ENCODE data around the gene PPP1R37.

The PPP1R37 gene

GRCh38 chr19:45142016-45142725 is 49.2 kb downstream of the PPP1R37 start:
- Histone ChIP-seq H3K27ac (ENCODE audit: low read depth, low read length) (no peak overlapping the region), H3K4me1 (ENCODE audit: insufficient read depth, low read length) (peaks cover 5% of the 10 kb centered on the region; the same call in 1 of the 2 replicates), H3K4me3 (ENCODE audit: low read length) (no peak overlapping the region), H3K9me3 (ENCODE audit: insufficient read depth, low read depth, low read length) (no peaks in the 10 kb centered on the region), H3K27me3 (ENCODE audit: insufficient read depth, low read length) (no peaks in the 10 kb centered on the region), H3K36me3 (ENCODE audit: insufficient read depth, low read length) (peaks cover 18% of the 10 kb centered on the region), H3K9ac (ENCODE audit: low read depth, low read length) (no peak overlapping the region)
- 94% methylated on average over 33 of the region's 33 CpGs for WGBS

GRCh38 chr19:45142726-45143110 is 49.7 kb downstream of the PPP1R37 start:
- H3K4me3 ChIP-seq (ENCODE audit: low read length), result no peak overlapping the region
- no peaks in the 10 kb centered on the region for H3K9me3 ChIP-seq (ENCODE audit: insufficient read depth, low read depth, low read length)
- H3K27ac ChIP-seq (ENCODE audit: low read depth, low read length), result no peak overlapping the region
- H3K27me3 ChIP-seq (ENCODE audit: insufficient read depth, low read length), result no peaks in the 10 kb centered on the region
- peaks cover 4% of the 10 kb centered on the region; the same call in 1 of the 2 replicates for H3K4me1 ChIP-seq (ENCODE audit: insufficient read depth, low read length)
- H3K36me3 ChIP-seq (ENCODE audit: insufficient read depth, low read length), result peaks cover 18% of the 10 kb centered on the region
- H3K9ac ChIP-seq (ENCODE audit: low read depth, low read length), result no peak overlapping the region
- 91% methylated on average over 9 of the region's 9 CpGs for WGBS

- no peaks in the 10 kb centered on the region for H3K4me1 ChIP-seq (ENCODE audit: insufficient read depth, low read length)
- H3K36me3 ChIP-seq (ENCODE audit: insufficient read depth, low read length), result peaks cover 18% of the 10 kb centered on the region
- no peaks in the 10 kb centered on the region for H3K9me3 ChIP-seq (ENCODE audit: insufficient read depth, low read depth, low read length)
- WGBS, result 96% methylated on average over 53 of the region's 53 CpGs
- no peaks in the 10 kb centered on the region for H3K27me3 ChIP-seq (ENCODE audit: insufficient read depth, low read length)
- no peak overlapping the region for H3K9ac ChIP-seq (ENCODE audit: low read depth, low read length)
- no peak overlapping the region for H3K4me3 ChIP-seq (ENCODE audit: low read length)
- no peak overlapping the region for H3K27ac ChIP-seq (ENCODE audit: low read depth, low read length)
Observed at GRCh38 chr19:45144431-45145269, 51.7 kb downstream of the PPP1R37 start.

GRCh38 chr19:45145270-45146189 is 52.6 kb downstream of the PPP1R37 start:
- H3K36me3 ChIP-seq (ENCODE audit: insufficient read depth, low read length), result peaks cover 18% of the 10 kb centered on the region
- no peaks in the 10 kb centered on the region for H3K27me3 ChIP-seq (ENCODE audit: insufficient read depth, low read length)
- no peak overlapping the region for H3K9ac ChIP-seq (ENCODE audit: low read depth, low read length)
- H3K4me3 ChIP-seq (ENCODE audit: low read length), result no peak overlapping the region
- WGBS, result 96% methylated on average over 49 of the region's 54 CpGs
- no peaks in the 10 kb centered on the region for H3K9me3 ChIP-seq (ENCODE audit: insufficient read depth, low read depth, low read length)
- H3K4me1 ChIP-seq (ENCODE audit: insufficient read depth, low read length), result no peaks in the 10 kb centered on the region
- no peak overlapping the region for H3K27ac ChIP-seq (ENCODE audit: low read depth, low read length)

GRCh38 chr19:45146251-45146650 is 53.3 kb downstream of the PPP1R37 start:
- Histone ChIP-seq H3K36me3 (ENCODE audit: insufficient read depth, low read length) (peaks cover 18% of the 10 kb centered on the region), H3K4me3 (ENCODE audit: low read length) (no peak overlapping the region), H3K27ac (ENCODE audit: low read depth, low read length) (no peak overlapping the region), H3K27me3 (ENCODE audit: insufficient read depth, low read length) (no peaks in the 10 kb centered on the region), H3K9me3 (ENCODE audit: insufficient read depth, low read depth, low read length) (no peaks in the 10 kb centered on the region), H3K9ac (ENCODE audit: low read depth, low read length) (no peak overlapping the region), H3K4me1 (ENCODE audit: insufficient read depth, low read length) (no peaks in the 10 kb centered on the region)
- WGBS, result 93% methylated on average over 13 of the region's 13 CpGs

- Histone ChIP-seq H3K27ac (ENCODE audit: low read depth, low read length) (no peak overlapping the region), H3K9me3 (ENCODE audit: insufficient read depth, low read depth, low read length) (no peaks in the 10 kb centered on the region), H3K36me3 (ENCODE audit: insufficient read depth, low read length) (peaks cover 12% of the 10 kb centered on the region), H3K4me1 (ENCODE audit: insufficient read depth, low read length) (no peaks in the 10 kb centered on the region), H3K27me3 (ENCODE audit: insufficient read depth, low read length) (peaks cover 5% of the 10 kb centered on the region; the same call in 1 of the 2 replicates), H3K9ac (ENCODE audit: low read depth, low read length) (no peak overlapping the region), H3K4me3 (ENCODE audit: low read length) (no peak overlapping the region)
- 97% methylated on average over 18 of the region's 18 CpGs for WGBS
Observed at GRCh38 chr19:45146741-45147205, 53.8 kb downstream of the PPP1R37 start.

- 89% methylated on average over 18 of the region's 18 CpGs for WGBS
- Histone ChIP-seq H3K4me1 (ENCODE audit: insufficient read depth, low read length) (no peaks in the 10 kb centered on the region), H3K9me3 (ENCODE audit: insufficient read depth, low read depth, low read length) (no peaks in the 10 kb centered on the region), H3K27ac (ENCODE audit: low read depth, low read length) (no peak overlapping the region), H3K36me3 (ENCODE audit: insufficient read depth, low read length) (peaks cover 1% of the 10 kb centered on the region; the same call in 1 of the 2 replicates), H3K9ac (ENCODE audit: low read depth, low read length) (no peak overlapping the region), H3K27me3 (ENCODE audit: insufficient read depth, low read length) (peaks cover 18% of the 10 kb centered on the region), H3K4me3 (ENCODE audit: low read length) (no peak overlapping the region)
Observed at GRCh38 chr19:45147835-45148676, 55.1 kb downstream of the PPP1R37 start.

GRCh38 chr19:45149129-45149528 is 56.1 kb downstream of the PPP1R37 start:
- WGBS, result 94% methylated on average over 9 of the region's 9 CpGs
- Histone ChIP-seq H3K36me3 (ENCODE audit: insufficient read depth, low read length) (no peaks in the 10 kb centered on the region), H3K9me3 (ENCODE audit: insufficient read depth, low read depth, low read length) (no peaks in the 10 kb centered on the region), H3K9ac (ENCODE audit: low read depth, low read length) (no peak overlapping the region), H3K27me3 (ENCODE audit: insufficient read depth, low read length) (peaks cover 29% of the 10 kb centered on the region), H3K27ac (ENCODE audit: low read depth, low read length) (no peak overlapping the region), H3K4me3 (ENCODE audit: low read length) (no peak overlapping the region), H3K4me1 (ENCODE audit: insufficient read depth, low read length) (0 out of 2 replicates have a peak, but pooled peaks cover 3% of the 10 kb centered on the region)

GRCh38 chr19:45150180-45150579 is 57.2 kb downstream of the PPP1R37 start:
- no peaks in the 10 kb centered on the region for H3K9me3 ChIP-seq (ENCODE audit: insufficient read depth, low read depth, low read length)
- H3K4me3 ChIP-seq (ENCODE audit: low read length), result no peak overlapping the region
- H3K36me3 ChIP-seq (ENCODE audit: insufficient read depth, low read length), result no peaks in the 10 kb centered on the region
- 0 out of 2 replicates have a peak, but pooled peaks cover 5% of the 10 kb centered on the region for H3K4me1 ChIP-seq (ENCODE audit: insufficient read depth, low read length)
- H3K27ac ChIP-seq (ENCODE audit: low read depth, low read length), result no peak overlapping the region
- WGBS, result 94% methylated on average over 4 of the region's 4 CpGs
- peaks cover 33% of the 10 kb centered on the region for H3K27me3 ChIP-seq (ENCODE audit: insufficient read depth, low read length)
- H3K9ac ChIP-seq (ENCODE audit: low read depth, low read length), result no peak overlapping the region

- H3K27ac ChIP-seq (ENCODE audit: low read depth, low read length), result no peak overlapping the region
- H3K9me3 ChIP-seq (ENCODE audit: insufficient read depth, low read depth, low read length), result no peaks in the 10 kb centered on the region
- H3K36me3 ChIP-seq (ENCODE audit: insufficient read depth, low read length), result no peaks in the 10 kb centered on the region
- 0 out of 2 replicates have a peak, but pooled peaks cover 5% of the 10 kb centered on the region for H3K4me1 ChIP-seq (ENCODE audit: insufficient read depth, low read length)
- WGBS, result 84% methylated on average over 4 of the region's 4 CpGs
- H3K9ac ChIP-seq (ENCODE audit: low read depth, low read length), result no peak overlapping the region
- H3K4me3 ChIP-seq (ENCODE audit: low read length), result no peak overlapping the region
- H3K27me3 ChIP-seq (ENCODE audit: insufficient read depth, low read length), result peaks cover 33% of the 10 kb centered on the region
Observed at GRCh38 chr19:45150751-45151281, 57.8 kb downstream of the PPP1R37 start.
